OCI-LY7 (cell line): ENCODE data around the gene RFFL. TPM values are rescaled to one million over a fixed set of nuclear protein-coding genes. Genes with fewer than 3 reads are reported as not detected.

Experiments used
- BruUV-seq: library from RNA; stranded (reverse); fragments of 400-500 nt; replicated peaks from 2 replicates; lab custom pipeline; 2021; lab: Mats Ljungman, UMichigan
- CTCF ChIA-PET: fragments of 300-600 bp; sonication (Branson Sonifier 250); formaldehyde crosslinking; loops from one replicate; lab custom pipeline; 2022; ENCODE audit warnings: antibody characterized with exemption; ENCODE audit not compliant: unreplicated experiment; lab: Charles Lee
- POLR2A ChIA-PET: fragments of 300-600 bp; sonication (Branson Sonifier 250); formaldehyde crosslinking; loops from one replicate; lab custom pipeline; 2022; ENCODE audit warnings: antibody characterized with exemption; lab: Charles Lee
- DNase-seq: peaks from one replicate; pipeline ENCODE4 v3.0.0-alpha.2; 2015; ENCODE audit warnings: low spot score
- H2AFZ ChIP-seq: fragments of 200-600 bp; sonication (generic), shearing (Covaris generic); 2 replicates; pipeline ENCODE4 v1.6.1; 2014; ENCODE audit warnings: mild to moderate bottlenecking, antibody characterized with exemption, low read length, moderate library complexity
- H3K27ac ChIP-seq: fragments of 200-600 bp; sonication (generic); 2 replicates; pipeline ENCODE4 v1.5.1; 2014; ENCODE audit warnings: mixed run types, low read depth, mild to moderate bottlenecking, moderate library complexity, low read length, inconsistent platforms; ENCODE audit not compliant: poor library complexity, severe bottlenecking
- H3K36me3 ChIP-seq: fragments of 200-600 bp; sonication (generic); 2 replicates; pipeline ENCODE4 v1.6.1; 2014; ENCODE audit warnings: mild to moderate bottlenecking, antibody characterized with exemption, low read length, moderate library complexity, mixed read lengths; ENCODE audit not compliant: insufficient read depth
- H3K4me1 ChIP-seq: fragments of 200-600 bp; sonication (generic); 2 replicates; pipeline ENCODE4 v1.5.1; 2014; ENCODE audit warnings: mild to moderate bottlenecking, low read length; ENCODE audit not compliant: insufficient read depth, poor library complexity, severe bottlenecking
- H3K4me2 ChIP-seq: fragments of 200-600 bp; sonication (generic); 2 replicates; pipeline ENCODE4 v1.6.1; 2014; ENCODE audit warnings: mild to moderate bottlenecking, low read length
- H3K4me3 ChIP-seq: fragments of 200-600 bp; sonication (generic); 2 replicates; pipeline ENCODE4 v1.5.1; 2014; ENCODE audit warnings: mild to moderate bottlenecking, low read depth, low read length; ENCODE audit not compliant: poor library complexity, severe bottlenecking
- H3K79me2 ChIP-seq: fragments of 200-600 bp; sonication (generic); 2 replicates; pipeline ENCODE4 v1.6.1; 2016; ENCODE audit warnings: low read depth, mild to moderate bottlenecking, low read length, moderate library complexity, mixed read lengths; ENCODE audit not compliant: insufficient read depth
- H3K9me2 ChIP-seq: fragments of 200-600 bp; sonication (generic); 2 replicates; pipeline ENCODE4 v1.6.1; 2016; ENCODE audit warnings: mild to moderate bottlenecking, low read length, mixed read lengths; ENCODE audit not compliant: insufficient read depth
- H3K9me3 ChIP-seq: fragments of 200-600 bp; sonication (generic); 2 replicates; pipeline ENCODE4 v1.6.1; 2014; ENCODE audit warnings: mild to moderate bottlenecking, mixed run types, low read length, mixed read lengths
- H4K20me1 ChIP-seq: fragments of 200-600 bp; sonication (generic); 2 replicates; pipeline ENCODE4 v1.6.1; 2014; ENCODE audit warnings: mild to moderate bottlenecking, antibody characterized with exemption, low read length, moderate library complexity, mixed read lengths; ENCODE audit not compliant: insufficient read depth
- CTCF ChIP-seq: fragments of 200-600 bp; sonication (generic); conservative IDR thresholded peaks from 2 replicates; pipeline ENCODE4 v1.5.1; 2014; ENCODE audit warnings: mild to moderate bottlenecking, antibody characterized with exemption, low read length, moderate library complexity, mixed read lengths
- EZH2phosphoT487 ChIP-seq: fragments of 200-600 bp; sonication (generic); IDR thresholded peaks from 2 replicates; pipeline ENCODE4 v1.6.1; 2018; ENCODE audit warnings: low read depth, borderline replicate concordance, mild to moderate bottlenecking, mixed run types, antibody characterized with exemption, low read length, moderate library complexity, mixed read lengths
- intact Hi-C: fragments of 100-400 bp; cut with micrococcal nuclease; formaldehyde crosslinking; loops from one replicate; pipeline ENCODE4 v1.10.0; 2022; ENCODE audit not compliant: unreplicated experiment
- total RNA-seq, 2 experiments: library from RNA; depleted of rRNA in 1 of 2; stranded (reverse); fragments of >200 nt in 1 of 2; shearing (Covaris generic) in 1 of 2; gene quantifications; 2 replicates each; pipeline ENCODE4 v1.2.3, GENCODE V29; 2014 to 2022

RFFL gene
- total RNA-seq, 2 experiments from 2014 or later: 15.6 to 16.1 TPM

GRCh38 chr17:35062308-35062707, 1.2 kb downstream of the RFFL start:
- H3K9me2 ChIP-seq: no peaks in the 10 kb centered on the region
- BruUV-seq: no TSS peak
- intact Hi-C loops: no loop called here
- no peak overlapping the region for H2AFZ ChIP-seq
- DNase-seq: no peak
- TF ChIP-seq EZH2phosphoT487: no peak
- no peak for TF ChIP-seq CTCF
- peaks cover 11% of the 10 kb centered on the region for H3K4me1 ChIP-seq
- no peak overlapping the region for H3K27ac ChIP-seq
- no peak overlapping the region for H3K4me2 ChIP-seq
- H3K79me2 ChIP-seq: no peaks in the 10 kb centered on the region
- H3K9me3 ChIP-seq: no peaks in the 10 kb centered on the region
- no peak overlapping the region for H3K4me3 ChIP-seq
- no peaks in the 10 kb centered on the region for H3K36me3 ChIP-seq
- ChIA-PET CTCF (no interaction called here), POLR2A (interaction anchor here (0.6 kb wide), 1 partner anchor 8 kb away, joined by 6 read pairs; no protein-coding TSS in a partner anchor)
- H4K20me1 ChIP-seq: no peaks in the 10 kb centered on the region

GRCh38 chr17:35057332-35057915, 6.1 kb downstream of the RFFL start:
- ChIA-PET POLR2A (no interaction called here), CTCF (no interaction called here)
- intact Hi-C loops: no loop called here
- Histone ChIP-seq H3K4me1 (no peaks in the 10 kb centered on the region), H3K4me3 (no peak overlapping the region), H3K79me2 (no peaks in the 10 kb centered on the region), H3K36me3 (no peaks in the 10 kb centered on the region), H3K9me3 (no peaks in the 10 kb centered on the region), H3K4me2 (no peak overlapping the region), H3K27ac (no peak overlapping the region), H4K20me1 (no peaks in the 10 kb centered on the region), H3K9me2 (no peaks in the 10 kb centered on the region), H2AFZ (no peak overlapping the region)
- no peak for DNase-seq
- BruUV-seq: no TSS peak
- TF ChIP-seq EZH2phosphoT487: no peak
- no peak for TF ChIP-seq CTCF

- no peak overlapping the region for H3K4me2 ChIP-seq
- no peaks in the 10 kb centered on the region for H3K79me2 ChIP-seq
- H3K4me3 ChIP-seq: no peak overlapping the region
- H4K20me1 ChIP-seq: no peaks in the 10 kb centered on the region
- CTCF ChIA-PET: no interaction called here
- POLR2A ChIA-PET: no interaction called here
- TF ChIP-seq CTCF: no peak
- no peak for TF ChIP-seq EZH2phosphoT487
- BruUV-seq: no TSS peak
- no peaks in the 10 kb centered on the region for H3K9me2 ChIP-seq
- peaks cover 13% of the 10 kb centered on the region for H3K4me1 ChIP-seq
- no peaks in the 10 kb centered on the region for H3K9me3 ChIP-seq
- intact Hi-C loops: no loop called here
- DNase-seq: no peak
- no peak overlapping the region for H3K27ac ChIP-seq
- H2AFZ ChIP-seq: no peak overlapping the region
- no peaks in the 10 kb centered on the region for H3K36me3 ChIP-seq
Measured at GRCh38 chr17:35056013-35056412, 7.5 kb downstream of the RFFL start.
